Activated effector memory CD4-positive, alpha-beta T cell treated with anti-CD3 and anti-CD28 coated beads, Interleukin-2, amount 50 U/mL, for 16 hours (primary cell): ENCODE data around the gene GUCA2A.

Experiments
- DNase-seq: peaks from one replicate; pipeline ENCODE4 v3.0.0-alpha.2; 2020

GUCA2A gene

DNA sequence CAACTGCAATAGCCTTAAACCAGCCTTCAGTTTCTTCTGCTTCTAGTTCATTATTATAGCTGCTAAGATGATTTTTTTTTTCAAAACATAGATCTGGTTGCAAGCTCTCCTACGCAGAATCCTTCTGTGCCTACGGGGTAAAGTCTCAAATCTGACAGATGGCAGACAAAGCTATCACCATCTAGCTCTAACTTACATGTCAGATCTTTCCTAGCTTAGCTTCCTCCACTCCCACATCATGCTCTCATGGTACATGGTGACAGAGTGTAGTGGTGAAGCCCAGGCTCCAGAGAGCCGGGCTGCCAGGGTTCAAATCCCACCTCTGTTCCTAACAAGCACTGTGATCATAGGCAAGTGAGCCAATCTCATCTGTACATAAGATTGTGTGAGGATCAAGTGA, 35.6 kb downstream of the GUCA2A start:
- no peak for DNase-seq

- DNase-seq, result no peak
These were observed 36.0 kb downstream of the GUCA2A start for GRCh38 chr1:42128499-42128898.

DNA sequence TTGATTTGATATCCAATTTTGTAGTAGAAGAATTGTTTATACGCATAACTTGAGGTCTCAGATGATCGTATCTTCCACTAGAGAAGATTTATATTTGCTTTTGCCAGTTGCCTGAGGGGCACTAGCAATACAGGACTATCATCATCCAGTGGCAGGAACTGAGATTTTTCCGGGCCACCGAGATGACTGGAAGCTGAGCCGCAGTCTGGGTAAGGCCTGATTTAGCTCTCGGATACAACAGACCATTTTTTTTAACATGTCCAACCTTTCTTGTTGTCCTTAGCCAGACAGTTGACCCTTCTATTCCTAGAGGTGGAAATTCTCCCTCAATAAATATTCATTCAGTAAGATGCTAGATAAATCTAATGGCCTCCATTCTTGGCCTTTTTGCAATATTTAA, 36.8 kb downstream of the GUCA2A start:
- no peak for DNase-seq

DNA sequence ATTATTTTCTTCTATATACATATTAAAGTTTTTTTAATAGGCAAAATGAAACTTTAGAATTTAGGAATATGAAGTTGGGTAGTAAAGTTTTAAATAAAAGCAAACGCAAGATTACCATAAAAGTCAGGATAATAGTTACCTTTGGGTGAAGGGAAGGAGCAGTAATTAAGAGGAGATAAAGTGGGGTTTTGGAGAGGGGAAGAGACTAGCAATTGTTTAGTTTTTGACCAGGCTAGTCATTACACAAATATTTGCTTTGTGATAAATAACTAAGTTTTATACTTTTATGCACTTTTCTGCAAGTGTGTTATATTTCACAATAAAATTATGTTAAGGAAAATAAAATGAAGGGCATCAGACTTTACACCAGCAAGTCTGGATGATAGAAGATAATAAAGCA, 39.0 kb downstream of the GUCA2A start:
- no peak for DNase-seq

DNA sequence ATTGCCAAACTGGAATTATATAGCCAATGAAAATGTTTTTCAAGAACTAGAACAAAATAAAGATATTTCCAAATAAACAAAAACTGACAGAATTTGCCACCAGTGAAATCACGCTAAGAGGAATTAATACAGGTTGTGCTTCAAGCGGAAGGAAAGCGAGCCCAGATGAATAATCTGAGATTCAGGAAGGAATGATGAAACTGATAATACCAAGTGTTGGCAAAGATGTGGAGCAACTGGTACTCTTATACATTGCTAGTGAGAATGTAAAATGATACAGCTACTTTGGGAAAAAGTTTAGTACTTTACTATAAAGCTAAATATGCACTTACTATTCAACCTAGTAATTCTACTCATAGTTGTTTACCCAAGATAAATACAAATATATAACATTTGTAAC, 42.1 kb downstream of the GUCA2A start:
- DNase-seq, result no peak

DNA sequence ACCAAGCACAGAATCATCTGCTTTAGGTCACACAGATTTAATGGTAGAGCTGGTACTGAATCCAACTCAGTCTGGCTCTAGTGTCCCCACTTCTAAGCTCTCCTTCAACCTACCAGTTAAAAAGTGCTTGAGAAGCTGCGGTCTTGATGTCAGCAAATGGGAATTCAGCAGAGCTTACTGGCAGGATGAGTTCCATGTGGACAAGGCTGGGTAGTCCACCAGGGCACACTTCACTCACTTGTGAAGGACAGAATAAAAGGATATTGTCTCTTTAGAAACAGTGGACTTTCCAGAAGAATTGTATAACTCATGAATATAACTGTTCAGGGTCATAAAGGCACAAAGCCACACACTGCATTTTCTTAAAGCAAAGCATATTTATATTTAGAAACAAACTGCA, 46.4 kb downstream of the GUCA2A start:
- no peak for DNase-seq

GRCh38 chr1:42117214-42117613, 47.3 kb downstream of the GUCA2A start:
- no peak for DNase-seq

- no peak for DNase-seq
These were observed 50.3 kb downstream of the GUCA2A start for GRCh38 chr1:42114229-42114628.
